PFSK-1 (cell line): ENCODE data around the gene CEBPA.

Experiments
- FOXP2 ChIP-seq: optimal IDR thresholded peaks from 2 replicates; pipeline ENCODE3; 2011; ENCODE audit warnings: borderline replicate concordance, control low read depth, inconsistent platforms; ENCODE audit not compliant: insufficient read depth; ENCODE audit errors: extremely low read length, extremely low read depth
- POLR2AphosphoS5 ChIP-seq: IDR thresholded peaks from 2 replicates; pipeline ENCODE4 v1.6.1; 2012; ENCODE audit warnings: low read depth, mild to moderate bottlenecking, control low read depth, low read length, moderate library complexity
- REST ChIP-seq, 2 experiments: IDR thresholded peaks; 2 replicates each; pipeline versions ENCODE4 v1.6.1 to v1.8.0; 2011 to 2012; ENCODE audit warnings: low read depth in 2 of 2, low read length in 2 of 2, control low read depth in 1 of 2, inconsistent platforms in 1 of 2, mild to moderate bottlenecking in 1 of 2, moderate library complexity in 1 of 2; ENCODE audit not compliant: insufficient read depth in 1 of 2
- SIN3A ChIP-seq: IDR thresholded peaks from 2 replicates; pipeline ENCODE4 v1.6.1; 2012; ENCODE audit warnings: mild to moderate bottlenecking, low read length, moderate library complexity, borderline replicate concordance; ENCODE audit not compliant: insufficient read depth
- TAF1 ChIP-seq: IDR thresholded peaks from 2 replicates; pipeline ENCODE4 v1.6.1; 2012; ENCODE audit warnings: low read length, control low read depth, borderline replicate concordance; ENCODE audit not compliant: insufficient read depth

GRCh38 chr19:33282036-33282671, 20.2 kb downstream of the CEBPA start:
- TF ChIP-seq REST (IDR thresholded peaks at IDR 0.05; ENCODE audit: insufficient read depth in 1 of 2, low read depth in 2 of 2, low read length in 2 of 2) (no peak), POLR2AphosphoS5 (no peak), SIN3A (no peak), TAF1 (no peak), FOXP2 (no peak)
